CD14-positive monocyte (primary cell): Measurements from ENCODE around the gene WDR33. TPM values are rescaled to one million over a fixed set of nuclear protein-coding genes. Genes with fewer than 3 reads are reported as not detected.

ENCODE experiments used
- DNase-seq, 3 donors: peaks; one replicate each; pipeline ENCODE4 v3.0.0-alpha.2; 2011 to 2022
- H2AFZ ChIP-seq: 2 replicates; pipeline ENCODE4 v1.6.0; 2012; ENCODE audit warnings: mild to moderate bottlenecking, low read depth, low read length, inconsistent platforms; ENCODE audit not compliant: insufficient read depth, poor library complexity, severe bottlenecking
- H3K27ac ChIP-seq, 2 donors: 1 replicate in 1 of 2; 2 replicates in 1 of 2; pipeline ENCODE4 v1.5.1; 2012 to 2013; ENCODE audit warnings: low read length in 2 of 2, control low read depth in 1 of 2, inconsistent platforms in 1 of 2, low read depth in 1 of 2, mild to moderate bottlenecking in 1 of 2
- H3K27me3 ChIP-seq, 2 donors: one replicate each; pipeline versions ENCODE4 v1.6.0 to v1.6.1; 2011 to 2013; ENCODE audit warnings: low read length in 2 of 2; ENCODE audit not compliant: control insufficient read depth in 2 of 2, insufficient read depth in 2 of 2
- H3K36me3 ChIP-seq, 2 donors: replicated peaks in 1 of 2; 1 replicate in 1 of 2; 2 replicates in 1 of 2; pipeline versions ENCODE4 v1.5.1 to v1.6.1; 2012 to 2013; ENCODE audit warnings: low read length in 2 of 2, control low read depth in 1 of 2, inconsistent platforms in 1 of 2, mild to moderate bottlenecking in 1 of 2; ENCODE audit not compliant: insufficient read depth in 2 of 2, control insufficient read depth in 1 of 2
- H3K4me1 ChIP-seq, 2 donors: 1 replicate in 1 of 2; 2 replicates in 1 of 2; pipeline versions ENCODE4 v1.5.1 to v1.6.1; 2012 to 2013; ENCODE audit warnings: low read length in 2 of 2, control low read depth in 1 of 2, inconsistent platforms in 1 of 2, mild to moderate bottlenecking in 1 of 2, moderate library complexity in 1 of 2; ENCODE audit not compliant: insufficient read depth in 2 of 2, control insufficient read depth in 1 of 2
- H3K4me2 ChIP-seq: replicated peaks from 2 replicates; pipeline ENCODE3; 2012; ENCODE audit warnings: low read length, moderate library complexity, mild to moderate bottlenecking; ENCODE audit not compliant: poor library complexity, severe bottlenecking; ENCODE audit errors: extremely low read depth
- H3K4me3 ChIP-seq, 3 experiments: fragments of 200-600 bp in 1 of 3; sonication (generic) in 1 of 3; replicated peaks in 1 of 3; 1 replicate in 2 of 3; 2 replicates in 1 of 3; pipeline ENCODE4 v1.5.1; 2011 to 2013; ENCODE audit warnings: low read length in 3 of 3, mild to moderate bottlenecking in 3 of 3, control low read depth in 2 of 3, low read depth in 2 of 3, inconsistent platforms in 1 of 3, moderate library complexity in 1 of 3
- H3K79me2 ChIP-seq: 2 replicates; pipeline ENCODE4 v1.6.0; 2012; ENCODE audit warnings: mild to moderate bottlenecking, control low read depth, inconsistent platforms, low read length, moderate library complexity; ENCODE audit not compliant: insufficient read depth
- H3K9ac ChIP-seq: 2 replicates; pipeline ENCODE4 v1.6.0; 2017; ENCODE audit warnings: low read length, mild to moderate bottlenecking; ENCODE audit not compliant: insufficient read depth, poor library complexity, severe bottlenecking
- H3K9me3 ChIP-seq, 2 donors: replicated peaks in 1 of 2; 1 replicate in 1 of 2; 2 replicates in 1 of 2; pipeline versions ENCODE4 v1.5.1 to v1.6.1; 2012 to 2013; ENCODE audit warnings: low read length in 2 of 2, control low read depth in 1 of 2; ENCODE audit not compliant: control insufficient read depth in 1 of 2, insufficient read depth in 1 of 2
- H4K20me1 ChIP-seq: 2 replicates; pipeline ENCODE4 v1.6.0; 2012; ENCODE audit warnings: mild to moderate bottlenecking, low read length, control low read depth, moderate library complexity; ENCODE audit not compliant: insufficient read depth
- H3K27ac Mint-ChIP-seq, 7 donors: one replicate each; pipeline ENCODE4 v1.8.0; 2020; ENCODE audit warnings: mild to moderate bottlenecking in 7 of 7, mixed read lengths in 7 of 7, moderate library complexity in 6 of 7, inconsistent platforms in 2 of 7
- H3K27me3 Mint-ChIP-seq, 3 donors: one replicate each; pipeline ENCODE4 v1.8.0; 2021 to 2022; ENCODE audit warnings: low read depth in 3 of 3, mild to moderate bottlenecking in 3 of 3, mixed read lengths in 3 of 3, moderate library complexity in 3 of 3, inconsistent platforms in 1 of 3
- H3K36me3 Mint-ChIP-seq, 2 donors: one replicate each; pipeline ENCODE4 v1.8.0; 2020; ENCODE audit warnings: mixed read lengths in 2 of 2, inconsistent platforms in 1 of 2, mild to moderate bottlenecking in 1 of 2
- H3K4me1 Mint-ChIP-seq: one replicate; pipeline ENCODE4 v1.8.0; 2020; ENCODE audit warnings: mild to moderate bottlenecking, mixed read lengths
- H3K4me3 Mint-ChIP-seq, 2 donors: one replicate each; pipeline ENCODE4 v1.8.0; 2020; ENCODE audit warnings: mild to moderate bottlenecking in 2 of 2, mixed read lengths in 2 of 2, moderate library complexity in 1 of 2
- H3K9me3 Mint-ChIP-seq, 7 donors: one replicate each; pipeline ENCODE4 v1.8.0; 2020 to 2022; ENCODE audit warnings: mixed read lengths in 7 of 7, mild to moderate bottlenecking in 6 of 7, moderate library complexity in 6 of 7, inconsistent platforms in 2 of 7
- WGBS: methylation state at CpG from one replicate; pipeline ENCODE4 v1.1.5; 2013; ENCODE audit warnings: missing lambda C conversion rate; ENCODE audit not compliant: insufficient coverage; 5-methylcytosine and 5-hydroxymethylcytosine counted together
- intact Hi-C, 2 donors: fragments of 100-400 bp; cut with micrococcal nuclease; formaldehyde crosslinking; loops; one replicate each; pipeline versions ENCODE4 v1.15.0 to v1.15.1; 2023
- polyA plus RNA-seq, 3 donors: library from polyadenylated mRNA; depleted of rRNA in 1 of 3; unstranded in 2 of 3; stranded (reverse) in 1 of 3; fragments of 300-500 nt in 2 of 3; fragments of >200 nt in 1 of 3; fragmentation: Illumina TruSeq in 2 of 3; gene quantifications; 1 replicate in 2 of 3; 2 replicates in 1 of 3; pipeline ENCODE4 v1.2.3, GENCODE V29; 2012 to 2021
- TF ChIP-seq, protein P1 (sequence below): fragments of 200-600 bp; IDR thresholded peaks from one replicate; pipeline ENCODE4 v1.8.0; 2022; ENCODE audit warnings: antibody characterized with exemption, mild to moderate bottlenecking

Gene WDR33
- polyA plus RNA-seq, 3 donors, result 12.5 to 19.6 (median 12.6) TPM

DNA sequence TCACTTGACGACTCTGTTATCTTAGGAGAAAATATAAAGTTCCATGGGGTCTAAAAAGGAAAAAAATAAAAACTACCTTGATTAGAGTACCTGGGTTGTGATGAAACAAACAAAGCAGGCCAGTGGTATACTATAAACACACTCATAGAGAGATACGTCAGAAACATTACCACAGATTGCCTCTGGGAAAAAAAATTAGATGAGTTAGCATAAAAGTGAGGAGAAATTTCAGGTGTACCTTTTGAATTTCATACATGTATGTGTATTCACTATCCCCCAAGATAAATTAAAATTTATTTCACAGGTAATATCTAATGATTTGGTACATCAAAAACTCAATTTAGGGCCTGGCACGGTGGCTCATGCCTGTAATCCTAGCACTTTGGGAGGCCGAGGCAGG lies 18.2 kb downstream of the WDR33 start:
- Histone ChIP-seq H3K27me3 (no peaks in the 10 kb centered on the region), H3K4me3 (no peak overlapping the region), H2AFZ (no peak overlapping the region), H4K20me1 (peaks cover 80% of the 10 kb centered on the region), H3K36me3 (peaks cover 0 to 6% of the 10 kb centered on the region in 2 donors), H3K27ac (no peak overlapping the region), H3K9me3 (no peaks in the 10 kb centered on the region), H3K4me1 (peaks cover 21 to 25% of the 10 kb centered on the region in 2 donors), H3K4me2 (no peak overlapping the region), H3K79me2 (peaks cover 82% of the 10 kb centered on the region), H3K9ac (no peak overlapping the region)
- Mint-ChIP-seq H3K4me3 (no peak overlapping the region), H3K9me3 (peaks cover 0 to 4% (median 0%) of the 10 kb centered on the region in 7 donors), H3K27ac (peak overlapping the region in 1 of 7 donors; percentile 85), H3K36me3 (peaks cover 6 to 16% of the 10 kb centered on the region in 2 donors), H3K4me1 (peaks cover 39% of the 10 kb centered on the region), H3K27me3 (peaks cover 0 to 1% (median 0%) of the 10 kb centered on the region in 3 donors)
- DNase-seq, result no peak
- TF ChIP-seq, protein P1, sequence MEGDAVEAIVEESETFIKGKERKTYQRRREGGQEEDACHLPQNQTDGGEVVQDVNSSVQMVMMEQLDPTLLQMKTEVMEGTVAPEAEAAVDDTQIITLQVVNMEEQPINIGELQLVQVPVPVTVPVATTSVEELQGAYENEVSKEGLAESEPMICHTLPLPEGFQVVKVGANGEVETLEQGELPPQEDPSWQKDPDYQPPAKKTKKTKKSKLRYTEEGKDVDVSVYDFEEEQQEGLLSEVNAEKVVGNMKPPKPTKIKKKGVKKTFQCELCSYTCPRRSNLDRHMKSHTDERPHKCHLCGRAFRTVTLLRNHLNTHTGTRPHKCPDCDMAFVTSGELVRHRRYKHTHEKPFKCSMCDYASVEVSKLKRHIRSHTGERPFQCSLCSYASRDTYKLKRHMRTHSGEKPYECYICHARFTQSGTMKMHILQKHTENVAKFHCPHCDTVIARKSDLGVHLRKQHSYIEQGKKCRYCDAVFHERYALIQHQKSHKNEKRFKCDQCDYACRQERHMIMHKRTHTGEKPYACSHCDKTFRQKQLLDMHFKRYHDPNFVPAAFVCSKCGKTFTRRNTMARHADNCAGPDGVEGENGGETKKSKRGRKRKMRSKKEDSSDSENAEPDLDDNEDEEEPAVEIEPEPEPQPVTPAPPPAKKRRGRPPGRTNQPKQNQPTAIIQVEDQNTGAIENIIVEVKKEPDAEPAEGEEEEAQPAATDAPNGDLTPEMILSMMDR, result no peak
- intact Hi-C loops, result no loop called here
- WGBS, result no CpG with 5 or more reads among the region's 4 CpGs

DNA sequence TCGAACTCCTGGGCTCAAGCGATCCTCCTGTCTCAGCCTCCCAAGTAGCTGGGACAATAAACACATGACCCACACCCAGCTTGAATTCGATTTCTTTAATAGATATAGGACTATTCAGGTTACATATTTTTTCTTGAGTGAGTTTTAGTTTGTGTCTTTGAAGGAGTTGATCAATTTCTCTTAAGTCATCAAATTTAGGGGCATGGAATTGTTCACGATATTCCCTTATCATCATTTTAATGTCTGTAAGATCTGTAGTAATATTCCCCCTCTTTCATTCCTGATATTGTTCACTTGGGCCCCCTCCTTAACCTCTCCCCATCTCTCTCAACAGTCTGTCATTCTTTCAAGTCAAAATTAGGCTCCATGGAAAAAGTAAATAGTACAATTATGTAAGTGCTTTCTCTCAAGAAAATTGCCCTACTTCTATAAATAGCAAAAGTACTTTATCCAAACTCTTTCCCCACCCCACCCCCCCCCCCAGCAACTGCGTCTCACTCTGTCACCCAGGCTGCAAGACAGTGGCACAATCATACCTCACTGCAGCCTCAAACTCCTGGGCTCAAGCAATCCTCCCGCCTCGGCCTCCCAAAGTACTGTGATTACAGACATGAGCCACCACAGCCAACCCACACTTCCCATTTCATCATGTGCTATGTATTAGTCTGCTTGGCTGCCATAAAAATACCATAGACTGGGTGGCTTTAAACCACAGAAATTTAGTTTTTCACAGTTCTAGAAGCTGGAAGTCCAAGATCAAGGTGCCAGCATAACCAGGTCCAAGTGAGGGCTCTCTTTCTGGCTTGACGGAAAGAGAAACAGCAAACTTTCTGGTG lies 20.1 kb downstream of the WDR33 start:
- Histone ChIP-seq H3K27ac (no peak overlapping the region), H3K36me3 (peaks cover 0 to 6% of the 10 kb centered on the region in 2 donors), H2AFZ (no peak overlapping the region), H3K79me2 (peaks cover 70% of the 10 kb centered on the region), H3K9me3 (no peaks in the 10 kb centered on the region), H3K4me3 (no peak overlapping the region), H4K20me1 (peaks cover 68% of the 10 kb centered on the region), H3K9ac (no peak overlapping the region), H3K27me3 (no peaks in the 10 kb centered on the region), H3K4me2 (no peak overlapping the region), H3K4me1 (peaks cover 12 to 13% of the 10 kb centered on the region in 2 donors)
- H3K4me3 Mint-ChIP-seq, result no peak overlapping the region
- WGBS, result 50% methylated on average over 2 of the region's 8 CpGs
- H3K4me1 Mint-ChIP-seq, result peaks cover 22% of the 10 kb centered on the region
- DNase-seq, result no peak
- TF ChIP-seq, protein P1, result no peak
- peak overlapping the region in 3 of 7 donors; percentile 4 to 71 (median 20) for H3K27ac Mint-ChIP-seq
- peaks cover 0 to 4% (median 0%) of the 10 kb centered on the region in 7 donors for H3K9me3 Mint-ChIP-seq
- intact Hi-C loops, result no loop called here
- H3K36me3 Mint-ChIP-seq, result peaks cover 5 to 12% of the 10 kb centered on the region in 2 donors
- H3K27me3 Mint-ChIP-seq, result peaks cover 0 to 1% (median 0%) of the 10 kb centered on the region in 3 donors
